Measurements from ENCODE around the gene CCDC73.

The CCDC73 gene

DNA sequence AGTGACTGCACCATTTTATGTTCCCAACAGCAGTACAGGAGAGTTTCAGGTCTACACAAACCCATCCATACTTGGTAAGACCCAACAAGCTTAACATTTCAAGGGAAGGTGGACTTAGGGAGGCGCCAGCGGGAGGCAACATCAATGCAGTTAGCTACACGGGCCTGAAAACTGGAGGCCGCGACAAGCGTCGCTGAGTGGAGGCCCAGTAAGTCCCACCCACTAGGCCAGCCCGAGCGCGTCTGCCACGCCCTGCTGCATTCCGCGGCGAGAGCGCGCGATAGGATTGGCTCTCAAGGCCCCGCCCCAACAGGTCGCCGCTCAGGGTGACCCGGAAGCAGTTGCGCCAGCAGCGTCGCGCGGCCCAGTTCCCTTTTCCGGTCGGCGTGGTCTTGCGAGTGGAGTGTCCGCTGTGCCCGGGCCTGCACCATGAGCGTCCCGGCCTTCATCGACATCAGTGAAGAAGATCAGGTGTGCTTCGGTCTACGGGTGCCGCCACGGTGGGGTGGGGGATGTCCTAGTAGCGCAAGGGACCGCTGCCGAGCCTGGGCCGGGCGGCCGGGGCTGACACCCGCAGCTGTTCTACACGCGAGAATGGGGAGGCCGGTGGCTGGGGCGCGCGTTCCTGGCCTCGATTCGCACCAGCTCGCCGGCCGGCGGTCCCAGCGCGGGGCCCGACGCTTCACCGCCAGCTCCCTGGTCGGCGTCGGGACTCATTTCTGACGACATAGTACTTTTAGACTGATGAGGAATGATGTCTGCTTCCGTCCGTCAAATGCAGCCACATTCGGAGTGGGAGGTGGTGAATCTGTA is 210.8 kb downstream of the CCDC73 start, which contains the start of gene EIF3M:
Gene EIF3M (plus strand): TSS at position 373 of the 813 bp plus-strand sequence. CDS start 57 bp downstream, at position 430.
- peak; percentile 83 to 93 (median 90) for DNase-seq

DNA sequence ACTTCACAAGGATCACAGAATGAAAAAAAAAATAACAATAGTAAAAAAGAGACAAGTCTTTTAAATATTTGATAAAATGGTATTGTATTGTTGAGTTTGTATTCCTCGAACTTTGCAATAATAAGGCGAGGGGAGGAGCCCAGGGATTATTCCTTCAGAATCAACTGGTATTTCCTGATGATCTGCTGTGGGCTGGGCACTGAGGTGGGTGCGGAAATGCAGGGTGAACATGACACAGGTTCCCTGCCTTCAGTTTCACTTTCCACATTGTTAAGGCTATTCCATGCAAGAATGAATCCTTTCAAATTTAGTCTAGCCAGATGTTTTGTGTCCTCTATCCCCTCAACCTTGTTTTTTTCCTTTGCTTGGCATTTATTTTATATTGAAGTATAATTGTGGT is 212.9 kb downstream of the CCDC73 start:
- no peak for DNase-seq

DNA sequence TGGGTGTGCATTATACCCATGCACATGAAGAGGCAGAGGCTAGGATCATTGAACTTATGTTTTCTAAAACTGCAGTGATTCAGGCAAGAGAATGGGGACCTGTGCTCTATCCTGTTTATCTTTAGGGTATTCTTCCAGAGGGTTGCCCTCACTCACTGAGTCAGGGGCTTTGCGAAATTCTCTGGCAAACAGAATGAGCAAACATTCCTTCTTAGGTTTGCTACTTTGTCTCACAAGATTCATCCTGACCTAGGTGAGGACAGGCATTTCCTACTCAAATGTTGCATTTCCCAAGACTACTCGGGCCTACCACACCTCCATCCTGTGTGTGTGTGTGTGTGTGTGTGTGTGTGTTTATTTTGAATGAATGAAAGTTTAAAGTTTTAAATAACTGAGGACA is 213.5 kb downstream of the CCDC73 start:
- no peak for DNase-seq

DNA sequence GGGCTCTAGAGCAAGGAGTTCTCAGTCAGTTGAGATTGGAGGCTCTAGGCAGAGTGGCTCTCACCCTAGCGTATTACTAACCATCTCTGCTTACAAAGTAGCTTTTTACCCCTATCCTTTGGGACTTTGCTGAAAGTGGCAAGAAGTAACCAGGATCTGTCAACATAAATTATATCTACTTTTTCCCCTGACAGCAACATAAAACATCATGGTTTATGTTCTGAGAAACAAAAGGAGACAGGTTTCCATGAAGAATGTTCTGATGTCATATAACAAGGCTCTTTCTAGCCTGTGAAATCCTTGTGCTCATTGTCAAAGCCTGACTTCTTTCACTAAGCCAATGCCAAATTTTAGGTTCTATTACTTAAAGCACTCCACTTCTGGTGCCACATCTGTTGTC is 218.0 kb downstream of the CCDC73 start:
- no peak for DNase-seq

DNA sequence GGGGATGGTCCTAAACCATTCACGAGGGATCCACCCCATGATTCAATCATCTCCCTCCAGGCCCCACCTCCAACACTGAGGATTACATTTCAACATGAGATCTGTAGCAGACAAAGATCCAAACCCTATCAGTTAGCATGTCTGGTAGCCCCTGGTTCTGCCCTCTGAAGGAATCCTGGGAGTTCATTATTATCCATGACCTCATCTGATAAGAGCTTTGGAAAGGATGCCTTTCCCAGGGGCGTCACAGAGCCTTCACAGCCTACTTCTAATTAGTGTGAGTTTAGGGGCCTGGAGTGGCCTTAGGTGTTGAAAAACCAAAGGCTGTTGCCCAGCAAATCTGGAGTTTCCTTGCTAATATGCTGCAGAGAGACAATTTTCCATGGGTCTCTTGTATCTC is 219.4 kb downstream of the CCDC73 start:
- DNase-seq, result no peak

DNA sequence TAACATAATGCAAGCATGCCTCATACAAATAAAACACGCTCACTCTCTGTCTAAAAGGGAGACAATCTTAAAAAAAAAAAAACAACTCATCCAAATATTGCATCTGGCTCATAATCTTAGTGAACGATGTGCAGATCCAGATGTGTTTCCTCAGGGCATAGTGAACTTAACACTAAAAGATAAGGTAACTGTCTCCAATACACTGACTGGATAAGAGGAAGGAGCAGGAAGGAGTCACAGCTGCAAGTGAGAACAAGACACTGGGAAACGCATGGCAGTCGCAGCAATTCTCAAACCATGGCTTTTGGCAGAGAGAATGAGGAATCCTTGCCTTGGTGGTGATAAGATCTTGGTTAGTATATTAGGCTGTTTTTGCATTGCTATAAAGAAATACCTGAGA is 220.0 kb downstream of the CCDC73 start:
- DNase-seq, result no peak

GRCh38 chr11:32573228-32573627 is 221.2 kb downstream of the CCDC73 start:
- DNase-seq, result no peak

DNA sequence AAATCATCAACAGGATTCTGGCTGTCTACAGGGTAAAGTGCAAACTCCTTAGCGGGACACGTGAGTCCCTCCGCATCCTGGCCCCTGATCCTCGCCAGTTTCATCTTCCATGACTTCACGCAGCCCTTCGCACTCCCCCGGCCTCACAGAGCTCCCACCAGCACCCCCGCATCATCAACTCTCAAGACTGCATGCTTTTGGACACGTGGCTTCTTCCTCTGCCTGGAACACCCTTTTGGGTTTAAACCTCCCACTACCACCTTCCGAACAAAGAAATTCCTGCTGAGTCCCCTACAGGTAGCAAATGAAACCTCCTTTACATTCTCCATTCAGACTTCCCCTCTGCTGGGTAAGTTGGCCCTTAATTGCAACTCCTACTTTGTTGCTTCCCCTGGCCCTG is 223.4 kb downstream of the CCDC73 start:
- no peak for DNase-seq

DNA sequence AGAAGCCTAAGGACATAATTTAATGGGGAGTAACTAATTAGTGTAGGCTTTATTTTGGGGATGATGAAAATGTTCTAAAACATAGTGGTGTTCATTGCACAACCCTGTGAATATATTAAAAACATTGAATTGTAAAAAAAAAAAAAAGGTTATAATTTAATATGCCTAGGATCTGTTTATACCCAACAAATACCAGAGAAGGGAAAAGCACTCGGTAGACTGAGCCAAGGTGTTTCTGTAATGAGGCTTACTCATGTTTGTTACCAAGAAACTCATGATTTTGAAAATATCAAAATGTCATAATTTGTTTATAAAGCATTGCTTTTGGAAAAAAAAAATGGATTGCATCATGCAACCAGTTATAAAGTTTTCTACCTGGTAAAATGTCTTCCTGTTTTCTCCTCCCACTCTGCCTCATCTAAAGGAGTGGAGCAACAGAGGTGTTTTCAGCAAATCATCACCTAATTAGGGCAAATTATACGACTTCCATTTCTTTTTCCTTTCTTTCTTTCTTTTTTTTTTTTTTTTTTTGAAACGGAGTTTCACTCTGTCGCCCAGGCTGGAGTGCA is 225.1 kb downstream of the CCDC73 start:
- no peak for DNase-seq

- no peak for DNase-seq
Measured at GRCh38 chr11:32567154-32567553, 227.3 kb downstream of the CCDC73 start.

GRCh38 chr11:32566517-32566916 is 227.9 kb downstream of the CCDC73 start:
- no peak for DNase-seq

- DNase-seq, result no peak
Measured at GRCh38 chr11:32563600-32563959, 230.9 kb downstream of the CCDC73 start.

GRCh38 chr11:32562839-32563599 is 231.4 kb downstream of the CCDC73 start:
- DNase-seq, result no peak

DNA sequence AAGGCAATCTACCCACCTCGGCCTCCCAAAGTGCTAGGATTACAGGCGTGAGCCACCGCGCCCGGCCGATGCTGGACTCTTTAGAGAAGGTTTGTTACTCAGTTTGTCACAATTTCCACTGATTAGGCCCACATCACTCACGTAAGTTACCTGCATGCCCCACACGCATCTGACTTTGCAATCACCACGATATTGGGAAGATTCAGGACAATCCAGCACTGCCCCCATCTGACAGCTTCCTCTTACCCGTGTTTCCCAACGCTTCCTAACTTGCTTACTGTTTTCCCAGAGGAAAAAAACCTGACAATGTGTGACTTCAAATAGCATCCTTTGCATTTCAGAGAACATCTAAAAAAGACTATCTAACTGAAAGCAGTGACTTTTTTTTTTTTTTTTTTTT is 232.6 kb downstream of the CCDC73 start:
- DNase-seq, result no peak

DNA sequence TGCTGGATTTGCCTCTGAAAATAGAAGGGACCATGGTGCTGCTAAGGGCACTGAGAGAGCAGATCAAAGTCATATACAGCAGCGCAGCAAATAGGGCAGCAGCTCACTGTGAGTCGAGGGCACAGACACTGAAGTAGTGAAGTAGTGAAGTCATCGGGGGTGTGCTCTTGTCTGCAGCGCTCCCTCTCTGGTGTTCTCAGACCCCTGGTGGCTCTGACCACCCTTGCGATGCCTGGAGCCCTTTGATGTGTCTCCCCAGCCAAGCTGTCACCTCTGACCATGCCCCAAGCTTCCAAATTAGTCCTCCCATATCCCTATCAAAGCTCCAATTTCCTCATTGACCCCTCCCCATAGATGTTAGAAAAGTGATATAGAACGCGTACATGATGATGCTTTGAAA is 238.6 kb downstream of the CCDC73 start:
- no peak for DNase-seq

DNA sequence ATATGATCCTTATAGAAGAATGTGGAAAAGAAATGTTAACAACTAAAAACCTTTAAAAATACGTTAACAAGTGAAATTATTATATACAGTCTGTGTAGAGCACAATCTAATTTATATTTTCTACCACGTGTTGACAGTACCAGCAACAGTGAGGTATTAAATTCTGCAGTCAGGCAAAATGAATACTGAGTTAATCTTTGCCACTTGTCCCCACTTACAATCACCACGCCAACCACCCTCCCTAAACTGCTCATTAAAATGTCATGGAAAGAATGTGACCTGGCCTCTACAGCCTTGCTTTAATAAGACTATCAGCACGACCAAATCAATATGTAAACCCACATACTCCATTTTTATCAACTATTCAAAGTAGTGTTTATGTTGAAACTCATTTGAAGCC is 239.4 kb downstream of the CCDC73 start:
- no peak for DNase-seq
